Measurements from ENCODE around the gene SLC25A13.

Gene SLC25A13

GRCh38 chr7:96084881-96085553 is 236.9 kb downstream of the SLC25A13 start:
- no peak for DNase-seq

- DNase-seq: no peak
These were observed 241.9 kb downstream of the SLC25A13 start for GRCh38 chr7:96080027-96080426.

DNA sequence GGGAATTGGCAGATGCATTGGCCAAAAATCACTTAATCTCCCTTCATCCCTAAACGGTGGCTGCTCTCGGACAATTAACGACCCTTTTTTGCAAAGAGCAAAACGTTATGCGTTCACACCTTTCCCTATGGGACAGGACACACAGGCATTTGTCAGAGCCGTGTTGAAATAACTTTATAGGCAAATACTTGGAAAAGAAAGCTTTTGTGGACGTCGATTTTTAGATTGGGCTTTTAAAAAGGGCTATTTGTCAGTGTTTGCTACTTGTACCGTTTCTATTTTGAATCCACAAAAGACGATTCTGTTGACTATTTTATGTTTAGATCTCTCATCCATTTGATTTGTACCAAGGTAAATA is 245.6 kb downstream of the SLC25A13 start:
- no peak for DNase-seq

GRCh38 chr7:96075510-96076349 is 246.2 kb downstream of the SLC25A13 start:
- no peak for DNase-seq

- no peak for DNase-seq
These were observed 247.0 kb downstream of the SLC25A13 start for GRCh38 chr7:96074871-96075270.

Measured in cortex of kidney (tissue), 1 donor.